NB4 (cell line): ENCODE results near the gene MAST4.

Experiments
- DNase-seq: peaks from one replicate; pipeline ENCODE4 v3.0.0; 2010; ENCODE audit warnings: low read depth
- H3K4me3 ChIP-seq: one replicate; pipeline ENCODE4 v1.5.1; 2011; ENCODE audit warnings: mild to moderate bottlenecking, low read depth, low read length, moderate library complexity
- CTCF ChIP-seq: IDR thresholded peaks from one replicate; pipeline ENCODE4 v1.5.1; 2012; ENCODE audit warnings: low read depth, low read length
- MAX ChIP-seq: IDR thresholded peaks from 2 replicates; pipeline ENCODE4 v1.6.1; 2011; ENCODE audit warnings: low read depth, low read length
- MYC ChIP-seq: IDR thresholded peaks from 2 replicates; pipeline ENCODE4 v1.6.1; 2011; ENCODE audit warnings: low read depth, low read length
- POLR2A ChIP-seq: IDR thresholded peaks from 2 replicates; pipeline ENCODE4 v1.6.1; 2011; ENCODE audit warnings: mild to moderate bottlenecking; ENCODE audit not compliant: insufficient read length; ENCODE audit errors: extremely low read depth

MAST4 gene

GRCh38 chr5:66595756-66596635 is at the start of gene MAST4:
MAST4 (plus strand) TSS chr5:66596393; CDS start chr5:66596656, 263 bp downstream.
- H3K4me3 ChIP-seq, result no peak within 1 kb of the TSS
- TF ChIP-seq MAX, result no peak
- no peak for TF ChIP-seq MYC
- no peak for TF ChIP-seq POLR2A
- no peak for TF ChIP-seq CTCF
- peak; percentile 15 for DNase-seq

- no peak overlapping the region for H3K4me3 ChIP-seq
- DNase-seq, result no peak
- TF ChIP-seq POLR2A, result no peak
- no peak for TF ChIP-seq MAX
- no peak for TF ChIP-seq MYC
- TF ChIP-seq CTCF, result no peak
These were observed 49.7 kb upstream of the MAST4 start for GRCh38 chr5:66546541-66546940.

- H3K4me3 ChIP-seq, result no peak overlapping the region
- TF ChIP-seq MYC (no peak), MAX (no peak), POLR2A (no peak), CTCF (no peak)
- no peak for DNase-seq
These were observed 44.9 kb upstream of the MAST4 start for GRCh38 chr5:66551338-66551737.

GRCh38 chr5:66551945-66552344 is 44.2 kb upstream of the MAST4 start:
- TF ChIP-seq CTCF (no peak), MYC (no peak), MAX (no peak), POLR2A (no peak)
- no peak overlapping the region for H3K4me3 ChIP-seq
- DNase-seq, result no peak

- no peak for DNase-seq
- H3K4me3 ChIP-seq, result no peak overlapping the region
- no peak for TF ChIP-seq MAX
- no peak for TF ChIP-seq CTCF
- no peak for TF ChIP-seq MYC
These were observed 42.8 kb upstream of the MAST4 start for GRCh38 chr5:66553368-66553912.
